GM21737 (cell line): ENCODE results near the gene ARFGAP1.

Experiments
- ATAC-seq: cut with Tn5 transposase; IDR thresholded peaks from one replicate; pipeline ENCODE4 v1.9.1; 2021; ENCODE audit warnings: mild to moderate bottlenecking, moderate library complexity; ENCODE audit not compliant: unreplicated experiment

Gene ARFGAP1

DNA sequence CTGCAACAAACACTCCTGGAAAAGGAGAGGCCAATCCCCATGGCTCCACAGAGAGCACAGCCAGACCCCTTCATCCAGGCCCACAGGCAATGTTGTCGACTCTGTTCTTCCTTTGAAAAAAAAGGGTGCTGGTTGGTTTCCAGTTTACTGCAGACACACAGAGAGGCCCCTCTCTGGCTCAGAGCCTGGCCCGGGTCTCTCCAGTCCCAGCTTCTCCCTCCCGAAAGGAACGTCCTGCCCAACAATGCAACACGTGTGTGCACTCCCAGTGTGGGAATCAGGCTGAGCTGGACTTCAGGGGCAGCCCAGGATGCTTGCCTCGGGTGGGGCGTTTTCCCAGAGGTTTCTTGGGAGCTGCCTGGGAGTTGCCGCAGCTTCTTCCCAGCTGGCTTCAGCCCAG lies 13.8 kb upstream of the ARFGAP1 start:
- no peak for ATAC-seq

GRCh38 chr20:63259734-63260460 lies 12.7 kb upstream of the ARFGAP1 start:
- no peak for ATAC-seq

DNA sequence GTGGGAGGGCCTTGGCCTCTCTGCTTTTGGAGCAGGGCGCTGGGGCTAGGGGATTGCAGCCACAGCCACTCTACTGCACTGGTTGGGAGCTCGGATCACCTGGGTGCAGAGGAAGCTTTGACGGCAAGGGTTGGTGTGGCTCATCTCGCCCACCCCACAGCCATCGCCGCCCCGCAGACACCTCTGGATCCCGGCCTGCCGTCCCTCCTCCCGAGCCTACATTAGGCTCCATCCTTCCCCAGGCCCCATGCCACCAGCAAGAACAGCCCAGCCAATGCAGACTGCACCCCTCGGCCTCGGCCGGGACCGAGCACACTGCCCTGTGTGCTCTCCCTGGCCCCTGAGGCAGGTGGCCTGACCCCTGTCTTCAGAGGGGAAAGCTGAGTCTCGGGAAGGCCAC lies 12.1 kb upstream of the ARFGAP1 start:
- no peak for ATAC-seq

- ATAC-seq: no peak
These were observed 11.4 kb upstream of the ARFGAP1 start for GRCh38 chr20:63261060-63261794.

DNA sequence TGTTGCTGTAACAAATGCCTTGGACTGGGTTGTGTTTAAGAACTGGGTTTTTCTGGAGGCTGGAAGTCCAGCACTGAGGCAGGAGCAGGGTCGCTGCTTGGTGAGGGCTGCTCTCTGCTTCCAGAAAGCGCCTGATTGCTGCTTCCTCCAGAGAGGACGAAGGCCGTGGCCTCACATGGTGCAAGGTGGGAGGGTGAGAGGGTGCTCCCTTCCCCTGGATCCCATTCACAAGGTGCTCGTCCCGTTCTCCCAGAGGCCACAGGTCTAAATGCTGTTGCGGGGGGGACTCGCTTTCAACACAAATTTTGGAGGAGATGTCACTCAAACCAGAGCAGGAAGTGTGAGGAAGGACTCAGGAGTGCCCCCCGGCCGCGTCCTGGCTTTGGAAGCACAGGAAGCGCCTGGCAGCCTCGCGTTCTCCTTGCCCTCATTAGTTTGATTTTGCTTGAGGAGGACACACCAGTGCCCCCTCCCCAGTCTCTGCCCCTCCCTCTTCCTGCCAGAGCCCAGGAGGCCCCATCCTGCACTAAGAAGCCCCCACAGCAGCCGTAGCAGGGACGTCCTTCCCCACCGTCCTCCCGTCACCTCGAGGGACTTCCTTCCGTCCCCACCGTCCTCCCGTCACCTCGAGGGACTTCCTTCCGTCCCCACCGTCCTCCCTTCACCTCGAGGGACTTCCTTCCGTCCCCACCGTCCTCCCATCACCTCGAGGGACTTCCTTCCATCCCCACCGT lies 10.7 kb upstream of the ARFGAP1 start:
- no peak for ATAC-seq

DNA sequence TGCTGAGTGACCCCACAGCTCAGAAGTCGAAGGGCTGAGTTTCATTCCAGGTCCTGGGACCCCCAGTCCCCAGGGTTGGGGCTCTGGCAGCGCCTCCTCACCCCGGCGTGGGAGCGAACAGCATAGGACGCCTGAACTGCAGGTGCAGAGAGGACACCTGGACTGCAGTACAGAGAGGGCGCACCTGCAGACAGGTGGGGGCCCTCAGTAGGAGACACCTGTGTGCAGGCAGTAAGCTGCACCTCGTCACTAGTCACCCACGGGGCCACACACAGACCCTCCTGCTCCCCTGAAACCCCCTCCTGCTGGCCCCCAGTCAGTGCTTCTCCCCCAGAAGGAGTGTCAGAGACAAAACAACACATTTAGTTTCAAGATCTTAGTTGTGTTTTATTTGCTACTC lies 9.8 kb upstream of the ARFGAP1 start:
- no peak for ATAC-seq

GRCh38 chr20:63264000-63264399 lies 8.6 kb upstream of the ARFGAP1 start:
- no peak for ATAC-seq

DNA sequence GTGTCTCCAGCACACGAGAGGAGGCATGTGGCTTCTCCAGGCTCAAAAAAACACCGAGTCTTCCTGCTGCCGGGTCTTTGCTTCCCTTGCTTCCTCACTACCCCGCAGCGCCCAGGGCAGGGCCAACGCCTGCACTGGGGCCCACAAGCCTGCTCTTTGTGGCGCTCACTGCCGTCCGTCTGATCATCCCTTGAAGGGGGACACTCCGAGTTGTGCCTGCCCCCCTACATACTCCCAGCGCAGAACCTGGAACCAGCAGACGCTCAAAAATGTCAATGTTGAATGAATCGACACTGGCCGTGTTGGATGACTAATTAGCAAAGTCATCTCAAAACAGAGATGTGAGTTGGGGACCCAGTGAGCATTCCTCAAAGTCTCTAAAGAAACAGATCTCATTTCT lies 8.1 kb upstream of the ARFGAP1 start:
- no peak for ATAC-seq

GRCh38 chr20:63265891-63266515 lies 6.6 kb upstream of the ARFGAP1 start:
- ATAC-seq: no peak

GRCh38 chr20:63267691-63268090 lies 4.9 kb upstream of the ARFGAP1 start:
- no peak for ATAC-seq

GRCh38 chr20:63268256-63268655 lies 4.4 kb upstream of the ARFGAP1 start:
- ATAC-seq: no peak

DNA sequence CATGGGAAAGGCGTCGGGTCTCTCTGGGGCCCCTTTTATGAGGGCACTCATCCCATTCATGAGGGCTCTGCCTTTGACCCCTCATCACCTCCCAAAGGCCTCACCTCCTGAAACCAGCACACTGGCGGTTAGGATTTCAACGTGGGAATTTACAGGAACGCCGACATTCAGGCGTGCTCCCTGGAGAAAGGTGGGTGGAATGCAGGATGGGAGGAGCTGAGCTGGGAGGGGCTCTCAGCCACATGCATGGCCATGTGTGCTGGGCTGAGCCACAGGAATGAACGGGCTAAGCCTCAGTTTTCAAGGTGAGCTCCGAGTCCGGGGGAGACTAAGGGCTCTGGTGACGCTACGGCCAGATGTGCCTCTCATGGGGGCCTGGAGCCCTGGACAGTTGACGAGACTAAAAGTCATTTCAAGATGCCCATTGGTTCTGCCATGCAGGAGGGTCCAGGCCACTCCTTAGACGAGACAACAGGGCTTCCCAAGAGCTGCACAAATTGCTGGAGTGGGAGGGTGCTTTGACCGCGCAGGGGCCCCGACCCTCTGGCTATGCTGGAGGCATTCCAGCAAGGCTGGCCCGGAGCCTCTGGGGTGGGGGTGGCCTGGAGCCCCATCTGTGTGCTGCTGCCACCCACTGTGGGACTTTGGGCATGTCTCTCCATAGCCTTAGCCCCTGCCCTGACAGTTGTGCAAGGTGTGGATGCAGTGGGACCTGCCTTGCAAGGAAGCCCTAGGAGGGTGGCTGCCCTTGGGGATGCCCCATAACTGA lies 3.8 kb upstream of the ARFGAP1 start:
- no peak for ATAC-seq

DNA sequence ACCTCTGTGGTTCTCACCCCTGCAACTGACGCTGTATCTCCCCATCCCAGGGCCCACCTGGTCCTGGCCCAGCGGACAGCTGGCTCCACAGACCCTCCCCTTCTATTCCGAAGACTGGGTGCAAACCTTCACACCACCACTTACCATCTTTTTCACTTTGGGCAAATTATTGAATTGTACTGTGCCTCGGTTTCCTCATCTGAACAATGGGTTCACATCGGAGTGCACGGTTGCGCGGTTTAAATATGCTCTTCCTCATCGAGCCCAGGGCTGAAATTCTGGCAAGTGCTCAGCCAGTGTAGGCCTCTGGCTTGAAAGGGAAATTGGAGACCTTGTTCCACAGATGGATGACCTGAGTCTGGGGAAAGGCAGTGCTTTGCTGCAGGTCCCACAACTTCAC lies 2.9 kb upstream of the ARFGAP1 start:
- ATAC-seq: no peak

- ATAC-seq: no peak
These were observed 1.8 kb upstream of the ARFGAP1 start for GRCh38 chr20:63270606-63271325.

- ATAC-seq: no peak
These were observed 506 bp downstream of the ARFGAP1 start for GRCh38 chr20:63273059-63273579.

DNA sequence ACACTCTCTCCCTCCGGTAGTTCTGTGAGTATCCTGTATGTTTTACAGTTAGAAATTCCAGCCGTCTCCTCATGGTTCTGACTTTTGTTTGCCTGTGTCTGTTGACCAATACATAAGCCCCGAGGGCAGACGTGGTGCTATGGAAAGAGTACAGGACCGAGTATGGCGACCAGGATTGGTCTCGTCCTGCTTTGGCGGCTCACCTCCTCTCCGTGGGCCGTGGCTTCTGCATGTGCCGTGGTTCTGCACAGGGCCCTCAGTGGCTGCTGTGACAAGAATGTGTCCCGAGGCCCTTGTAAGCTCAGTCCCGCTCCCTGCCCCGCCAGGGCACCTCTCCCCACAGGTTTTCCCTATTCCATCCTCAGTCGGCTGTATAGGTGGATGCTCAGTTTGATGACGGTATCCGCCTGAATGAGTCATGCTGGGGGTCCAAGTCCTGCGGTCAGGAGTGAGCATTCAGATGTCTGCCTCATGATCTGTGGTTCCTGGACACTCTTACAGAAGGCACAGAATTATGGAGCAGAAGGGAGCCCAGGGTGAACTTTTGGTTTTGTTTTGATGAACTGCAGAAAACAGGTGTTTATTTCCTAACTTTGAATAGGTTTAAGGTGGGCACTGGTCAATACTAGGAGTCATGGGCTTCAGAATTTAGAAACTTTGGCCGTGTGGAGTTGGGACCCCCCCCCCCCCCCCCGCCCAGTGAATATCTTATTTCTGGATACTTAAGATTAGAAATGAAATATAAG lies 1.2 kb downstream of the ARFGAP1 start:
- ATAC-seq: no peak

GRCh38 chr20:63274381-63275228 lies 2.0 kb downstream of the ARFGAP1 start:
- no peak for ATAC-seq

- no peak for ATAC-seq
These were observed 3.2 kb downstream of the ARFGAP1 start for GRCh38 chr20:63275825-63276224.
